ENCODE results near the gene MEAK7. TPM values are rescaled to one million over a fixed set of nuclear protein-coding genes. Genes with fewer than 3 reads are reported as not detected.

MEAK7 gene
- total RNA-seq, 1 experiment from 2014 or later, result 19.2 TPM

- Histone ChIP-seq H3F3A (ENCODE audit: low read length, unreplicated experiment) (no peaks in the 10 kb centered on the region), H3K9ac (ENCODE audit: low read length) (no peak overlapping the region), H3K4me2 (ENCODE audit: low read length) (no peak overlapping the region), H3K4me3 (ENCODE audit: low read length) (no peak overlapping the region), H3K9me3 (ENCODE audit: low read length) (no peaks in the 10 kb centered on the region), H3K79me2 (ENCODE audit: low read length) (no peaks in the 10 kb centered on the region), H3K4me1 (ENCODE audit: insufficient read depth, low read length) (peaks cover 7% of the 10 kb centered on the region; the same call in 1 of the 2 replicates), H3K36me3 (ENCODE audit: low read depth, low read length) (peaks cover 9% of the 10 kb centered on the region), H3K27me3 (ENCODE audit: low read length) (no peaks in the 10 kb centered on the region), H3K27ac (ENCODE audit: low read length) (no peak overlapping the region), H3K9me2 (replicated peaks; ENCODE audit: low read length) (no peaks in the 10 kb centered on the region), H2AFZ (ENCODE audit: low read length) (no peak overlapping the region), H4K20me1 (ENCODE audit: low read length) (no peaks in the 10 kb centered on the region)
- ATAC-seq (peak; percentile 29; the same call in 1 of the 2 replicates), DNase-seq (peak; percentile 47)
- CTCF ChIA-PET, result no interaction called here
- TF ChIP-seq EZH2phosphoT487 (IDR thresholded peaks at IDR 0.05; ENCODE audit: borderline replicate concordance, low read length), result no peak
- no peak for TF ChIP-seq EZH2 (IDR thresholded peaks at IDR 0.05; ENCODE audit: low read length, unreplicated experiment)
- no peak for TF ChIP-seq CTCF (conservative IDR thresholded peaks at IDR 0.05; ENCODE audit: low read depth, low read length)
- intact Hi-C loops (cut with micrococcal nuclease), result no loop called here
- BruUV-seq (replicated peaks), result no TSS peak
- POLR2A ChIA-PET (ENCODE audit: unreplicated experiment), result no interaction called here
Observed at GRCh38 chr16:84467256-84467655, 37.2 kb downstream of the MEAK7 start.

- Histone ChIP-seq H3K9ac (ENCODE audit: low read length) (no peak overlapping the region), H3K79me2 (ENCODE audit: low read length) (no peaks in the 10 kb centered on the region), H3K9me2 (replicated peaks; ENCODE audit: low read length) (no peaks in the 10 kb centered on the region), H3K9me3 (ENCODE audit: low read length) (no peaks in the 10 kb centered on the region), H3K4me2 (ENCODE audit: low read length) (no peak overlapping the region), H3F3A (ENCODE audit: low read length, unreplicated experiment) (no peaks in the 10 kb centered on the region), H2AFZ (ENCODE audit: low read length) (no peak overlapping the region), H3K4me1 (ENCODE audit: insufficient read depth, low read length) (peaks cover 8% of the 10 kb centered on the region; the same call in 1 of the 2 replicates), H4K20me1 (ENCODE audit: low read length) (no peaks in the 10 kb centered on the region), H3K27ac (ENCODE audit: low read length) (no peak overlapping the region), H3K27me3 (ENCODE audit: low read length) (no peaks in the 10 kb centered on the region), H3K4me3 (ENCODE audit: low read length) (no peak overlapping the region), H3K36me3 (ENCODE audit: low read depth, low read length) (peaks cover 9% of the 10 kb centered on the region)
- POLR2A ChIA-PET (ENCODE audit: unreplicated experiment), result no interaction called here
- intact Hi-C loops (cut with micrococcal nuclease), result no loop called here
- CTCF ChIA-PET, result no interaction called here
- no TSS peak for BruUV-seq (replicated peaks)
- TF ChIP-seq CTCF (conservative IDR thresholded peaks at IDR 0.05; ENCODE audit: low read depth, low read length), result no peak
- TF ChIP-seq EZH2 (IDR thresholded peaks at IDR 0.05; ENCODE audit: low read length, unreplicated experiment), result no peak
- no peak for TF ChIP-seq EZH2phosphoT487 (IDR thresholded peaks at IDR 0.05; ENCODE audit: borderline replicate concordance, low read length)
- no peak for ATAC-seq
- DNase-seq, result no peak
Observed at GRCh38 chr16:84466692-84467091, 37.8 kb downstream of the MEAK7 start.

GRCh38 chr16:84465154-84465553, 39.3 kb downstream of the MEAK7 start:
- CTCF ChIA-PET, result no interaction called here
- BruUV-seq (replicated peaks), result no TSS peak
- no peak for DNase-seq
- no peak overlapping the region for H3K4me3 ChIP-seq (ENCODE audit: low read length)
- no peaks in the 10 kb centered on the region for H3F3A ChIP-seq (ENCODE audit: low read length, unreplicated experiment)
- H3K9me3 ChIP-seq (ENCODE audit: low read length), result no peaks in the 10 kb centered on the region
- H3K9me2 ChIP-seq (replicated peaks; ENCODE audit: low read length), result no peaks in the 10 kb centered on the region
- H3K27ac ChIP-seq (ENCODE audit: low read length), result no peak overlapping the region
- no peak overlapping the region for H2AFZ ChIP-seq (ENCODE audit: low read length)
- H3K36me3 ChIP-seq (ENCODE audit: low read depth, low read length), result peaks cover 9% of the 10 kb centered on the region
- POLR2A ChIA-PET (ENCODE audit: unreplicated experiment), result no interaction called here
- no peak for TF ChIP-seq EZH2 (IDR thresholded peaks at IDR 0.05; ENCODE audit: low read length, unreplicated experiment)
- TF ChIP-seq EZH2phosphoT487 (IDR thresholded peaks at IDR 0.05; ENCODE audit: borderline replicate concordance, low read length), result no peak
- TF ChIP-seq CTCF (conservative IDR thresholded peaks at IDR 0.05; ENCODE audit: low read depth, low read length), result 0 out of 2 replicates have a peak, but pooled peaks have one; percentile 30
- peaks cover 8% of the 10 kb centered on the region; the same call in 1 of the 2 replicates for H3K4me1 ChIP-seq (ENCODE audit: insufficient read depth, low read length)
- no peak for ATAC-seq
- no peak overlapping the region for H3K9ac ChIP-seq (ENCODE audit: low read length)
- no peaks in the 10 kb centered on the region for H4K20me1 ChIP-seq (ENCODE audit: low read length)
- H3K79me2 ChIP-seq (ENCODE audit: low read length), result no peaks in the 10 kb centered on the region
- intact Hi-C loops (cut with micrococcal nuclease), result no loop called here
- H3K4me2 ChIP-seq (ENCODE audit: low read length), result no peak overlapping the region
- H3K27me3 ChIP-seq (ENCODE audit: low read length), result no peaks in the 10 kb centered on the region
